OCI-LY3 (cell line): ENCODE data around the gene MYO1G.

ENCODE experiments used
- CTCF ChIP-seq: fragments of 200-600, 300-600 bp; sonication (generic); IDR thresholded peaks from 2 replicates; pipeline ENCODE4 v1.5.1; 2014; ENCODE audit warnings: antibody characterized with exemption, low read length, low read depth
- EZH2phosphoT487 ChIP-seq: fragments of 200-600 bp; shearing (Covaris generic); IDR thresholded peaks from 2 replicates; pipeline ENCODE4 v1.6.1; 2018; ENCODE audit warnings: antibody characterized with exemption, mixed run types, low read depth

GRCh38 chr7:44965441-44965903 is 13.3 kb downstream of the MYO1G start:
- TF ChIP-seq CTCF (no peak), EZH2phosphoT487 (no peak)
